HepG2 (cell line): ENCODE measurements around the gene CDK1. TPM values are rescaled to one million over a fixed set of nuclear protein-coding genes. Genes with fewer than 3 reads are reported as not detected.

Experiments used
- CC2D1A ChIP-seq: sonication (generic); formaldehyde crosslinking; IDR thresholded peaks from 2 replicates; pipeline ENCODE4 v1.8.1; 2023; ENCODE audit warnings: mild to moderate bottlenecking, missing genetic modification reagents
- ETV5 ChIP-seq: IDR thresholded peaks from 2 replicates; pipeline ENCODE4 v1.6.1; 2018; ENCODE audit warnings: missing biosample characterization, missing genetic modification reagents, inconsistent platforms, borderline replicate concordance
- KDM3A ChIP-seq: IDR thresholded peaks from 2 replicates; pipeline ENCODE4 v1.6.1; 2018; ENCODE audit warnings: low read depth, missing compliant biosample characterization
- MEIS1 ChIP-seq: sonication (generic); formaldehyde crosslinking; IDR thresholded peaks from 2 replicates; pipeline ENCODE4 v1.9.0; 2021; ENCODE audit warnings: mild to moderate bottlenecking, missing genetic modification reagents, moderate library complexity, borderline replicate concordance
- NR2F1 ChIP-seq, 2 experiments: fragments of 450-650 bp in 1 of 2; formaldehyde crosslinking in 1 of 2; IDR thresholded peaks; 2 replicates each; pipeline versions ENCODE4 v1.5.0 to v1.6.1; 2016 to 2020; ENCODE audit warnings: mild to moderate bottlenecking in 1 of 2, missing compliant biosample characterization in 1 of 2, missing genetic modification reagents in 1 of 2, moderate library complexity in 1 of 2
- PHF5A ChIP-seq: IDR thresholded peaks from one replicate; pipeline ENCODE4 v1.6.1; 2018; ENCODE audit warnings: low read depth, missing genetic modification reagents; ENCODE audit not compliant: unreplicated experiment
- ZFP82 ChIP-seq: sonication (generic); formaldehyde crosslinking; IDR thresholded peaks from 2 replicates; pipeline ENCODE4 v1.5.1; 2020; ENCODE audit warnings: mild to moderate bottlenecking, missing genetic modification reagents, borderline replicate concordance
- ZNF317 ChIP-seq: sonication (generic); formaldehyde crosslinking; IDR thresholded peaks from 2 replicates; pipeline ENCODE4 v1.5.0; 2020; ENCODE audit warnings: mild to moderate bottlenecking, missing genetic modification reagents
- ZNF543 ChIP-seq: sonication (generic); formaldehyde crosslinking; IDR thresholded peaks from 2 replicates; pipeline ENCODE4 v1.4.0; 2020; ENCODE audit warnings: mild to moderate bottlenecking, missing genetic modification reagents
- ZNF605 ChIP-seq: sonication (generic); formaldehyde crosslinking; IDR thresholded peaks from 2 replicates; pipeline ENCODE4 v1.8.0; 2022; ENCODE audit warnings: mild to moderate bottlenecking, missing genetic modification reagents
- ZNF7 ChIP-seq: IDR thresholded peaks from 2 replicates; pipeline ENCODE4 v1.6.1; 2016; ENCODE audit warnings: missing biosample characterization, missing genetic modification reagents
- ZNF737 ChIP-seq: sonication (generic); formaldehyde crosslinking; IDR thresholded peaks from 2 replicates; pipeline ENCODE4 v1.5.0; 2020; ENCODE audit warnings: missing genetic modification reagents, mild to moderate bottlenecking, borderline replicate concordance
- ZSCAN12 ChIP-seq: sonication (generic); formaldehyde crosslinking; IDR thresholded peaks from 2 replicates; pipeline ENCODE4 v1.9.0; 2021; ENCODE audit warnings: mild to moderate bottlenecking, missing genetic modification reagents
- ZSCAN21 ChIP-seq: sonication (generic); formaldehyde crosslinking; IDR thresholded peaks from 2 replicates; pipeline ENCODE4 v1.8.0; 2022; ENCODE audit warnings: mild to moderate bottlenecking, missing genetic modification reagents, moderate library complexity, borderline replicate concordance
- polyA plus RNA-seq, 8 experiments: library from polyadenylated mRNA; depleted of rRNA in 3 of 8; stranded (reverse) in 7 of 8; unstranded in 1 of 8; fragments of >200 nt; fragmentation: Illumina TruSeq in 4 of 8; extraction: Trizol in 4 of 8; gene quantifications; 2 replicates each; pipeline versions ENCODE4 v1.2.1 to v1.2.3, GENCODE V29; 2011 to 2016; ENCODE audit warnings: low read depth in 4 of 8, missing spikeins in 1 of 8, mixed read lengths in 1 of 8; ENCODE audit not compliant: insufficient read depth in 1 of 8
- total RNA-seq, 5 experiments: library from RNA; depleted of rRNA; stranded (reverse); fragments of >200 nt; fragmentation: Illumina TruSeq; extraction: Trizol; gene quantifications; 2 replicates each; pipeline ENCODE4 v1.2.3, GENCODE V29; 2016; ENCODE audit warnings: low read depth in 1 of 5
- TF ChIP-seq, protein P1 (sequence below): sonication (generic); formaldehyde crosslinking; IDR thresholded peaks from 2 replicates; pipeline ENCODE4 v1.9.0; 2022; ENCODE audit warnings: low read depth, missing genetic modification reagents
- TF ChIP-seq, protein P2 (sequence below): sonication (generic); formaldehyde crosslinking; IDR thresholded peaks from 2 replicates; pipeline ENCODE4 v1.5.0; 2020; ENCODE audit warnings: mild to moderate bottlenecking, missing genetic modification reagents
- TF ChIP-seq, protein P3 (sequence below), 2 experiments: sonication (generic) in 1 of 2; formaldehyde crosslinking in 1 of 2; IDR thresholded peaks; 2 replicates each; pipeline versions ENCODE4 v1.4.0 to v1.6.1; 2018 to 2020; ENCODE audit warnings: missing genetic modification reagents in 2 of 2, borderline replicate concordance in 1 of 2, low read depth in 1 of 2, mild to moderate bottlenecking in 1 of 2, missing biosample characterization in 1 of 2
- TF ChIP-seq, protein P4 (sequence below): sonication (generic); formaldehyde crosslinking; IDR thresholded peaks from 2 replicates; pipeline ENCODE4 v1.8.1; 2023; ENCODE audit warnings: mild to moderate bottlenecking, inconsistent platforms, moderate library complexity, missing genetic modification reagents, borderline replicate concordance

CDK1 gene
- total and polyA plus RNA-seq, 2 of the 13 experiments (the other 11 are each of a cell fraction or from before 2014, with no cell fraction given) = 42.6 to 132 TPM

DNA sequence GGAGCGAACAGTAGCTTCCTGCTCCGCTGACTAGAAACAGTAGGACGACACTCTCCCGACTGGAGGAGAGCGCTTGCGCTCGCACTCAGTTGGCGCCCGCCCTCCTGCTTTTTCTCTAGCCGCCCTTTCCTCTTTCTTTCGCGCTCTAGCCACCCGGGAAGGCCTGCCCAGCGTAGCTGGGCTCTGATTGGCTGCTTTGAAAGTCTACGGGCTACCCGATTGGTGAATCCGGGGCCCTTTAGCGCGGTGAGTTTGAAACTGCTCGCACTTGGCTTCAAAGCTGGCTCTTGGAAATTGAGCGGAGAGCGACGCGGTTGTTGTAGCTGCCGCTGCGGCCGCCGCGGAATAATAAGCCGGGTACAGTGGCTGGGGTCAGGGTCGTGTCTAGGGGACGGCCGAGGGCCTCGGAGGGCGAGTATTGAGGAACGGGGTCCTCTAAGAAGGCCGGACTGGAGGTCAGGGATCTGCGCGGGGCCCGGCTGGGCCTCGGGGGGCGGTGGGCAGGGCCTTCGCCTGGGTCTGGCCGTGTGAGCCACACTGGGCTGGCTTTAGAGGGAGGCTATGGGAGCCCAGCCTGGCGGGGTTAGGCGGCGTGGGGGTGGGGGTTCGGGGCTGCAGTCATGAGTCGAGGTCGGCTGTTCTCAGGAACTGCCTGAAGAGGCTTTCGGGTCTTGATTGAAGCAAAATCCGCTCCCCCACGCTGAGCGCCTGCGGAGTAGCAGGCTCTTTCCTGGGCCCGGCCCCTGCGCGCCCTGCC is at the start of gene CDK1 (continued):
- peak; percentile 23; the same call in 1 of the 2 replicates for TF ChIP-seq KDM3A (CRISPR knock-in tag)
- TF ChIP-seq ZNF605 (CRISPR knock-in tag) = peak; percentile 81
- TF ChIP-seq, protein P1, sequence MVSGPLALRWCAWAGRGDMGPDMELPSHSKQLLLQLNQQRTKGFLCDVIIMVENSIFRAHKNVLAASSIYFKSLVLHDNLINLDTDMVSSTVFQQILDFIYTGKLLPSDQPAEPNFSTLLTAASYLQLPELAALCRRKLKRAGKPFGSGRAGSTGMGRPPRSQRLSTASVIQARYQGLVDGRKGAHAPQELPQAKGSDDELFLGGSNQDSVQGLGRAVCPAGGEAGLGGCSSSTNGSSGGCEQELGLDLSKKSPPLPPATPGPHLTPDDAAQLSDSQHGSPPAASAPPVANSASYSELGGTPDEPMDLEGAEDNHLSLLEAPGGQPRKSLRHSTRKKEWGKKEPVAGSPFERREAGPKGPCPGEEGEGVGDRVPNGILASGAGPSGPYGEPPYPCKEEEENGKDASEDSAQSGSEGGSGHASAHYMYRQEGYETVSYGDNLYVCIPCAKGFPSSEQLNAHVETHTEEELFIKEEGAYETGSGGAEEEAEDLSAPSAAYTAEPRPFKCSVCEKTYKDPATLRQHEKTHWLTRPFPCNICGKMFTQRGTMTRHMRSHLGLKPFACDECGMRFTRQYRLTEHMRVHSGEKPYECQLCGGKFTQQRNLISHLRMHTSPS (CRISPR knock-in tag) = no peak
- TF ChIP-seq, protein P2, sequence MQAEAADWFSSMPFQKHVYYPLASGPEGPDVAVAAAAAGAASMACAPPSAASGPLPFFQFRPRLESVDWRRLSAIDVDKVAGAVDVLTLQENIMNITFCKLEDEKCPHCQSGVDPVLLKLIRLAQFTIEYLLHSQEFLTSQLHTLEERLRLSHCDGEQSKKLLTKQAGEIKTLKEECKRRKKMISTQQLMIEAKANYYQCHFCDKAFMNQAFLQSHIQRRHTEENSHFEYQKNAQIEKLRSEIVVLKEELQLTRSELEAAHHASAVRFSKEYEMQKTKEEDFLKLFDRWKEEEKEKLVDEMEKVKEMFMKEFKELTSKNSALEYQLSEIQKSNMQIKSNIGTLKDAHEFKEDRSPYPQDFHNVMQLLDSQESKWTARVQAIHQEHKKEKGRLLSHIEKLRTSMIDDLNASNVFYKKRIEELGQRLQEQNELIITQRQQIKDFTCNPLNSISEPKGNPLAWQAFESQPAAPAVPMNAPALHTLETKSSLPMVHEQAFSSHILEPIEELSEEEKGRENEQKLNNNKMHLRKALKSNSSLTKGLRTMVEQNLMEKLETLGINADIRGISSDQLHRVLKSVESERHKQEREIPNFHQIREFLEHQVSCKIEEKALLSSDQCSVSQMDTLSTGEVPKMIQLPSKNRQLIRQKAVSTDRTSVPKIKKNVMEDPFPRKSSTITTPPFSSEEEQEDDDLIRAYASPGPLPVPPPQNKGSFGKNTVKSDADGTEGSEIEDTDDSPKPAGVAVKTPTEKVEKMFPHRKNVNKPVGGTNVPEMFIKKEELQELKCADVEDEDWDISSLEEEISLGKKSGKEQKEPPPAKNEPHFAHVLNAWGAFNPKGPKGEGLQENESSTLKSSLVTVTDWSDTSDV = 0 out of 2 replicates have a peak, but pooled peaks have one; percentile 52
- TF ChIP-seq ZSCAN21 = peak; percentile 78; the same call in 1 of the 2 replicates
- TF ChIP-seq ZNF543 (CRISPR knock-in tag) = peak; percentile 44; the same call in 1 of the 2 replicates
- no peak for TF ChIP-seq ZSCAN12 (CRISPR knock-in tag)
- no peak; the same call in 1 of the 2 replicates for TF ChIP-seq MEIS1 (CRISPR knock-in tag)
- TF ChIP-seq ZNF737 (CRISPR knock-in tag) = no peak
- TF ChIP-seq ZNF7 (CRISPR knock-in tag) = no peak
- no peak for TF ChIP-seq NR2F1 (CRISPR knock-in tag; IDR thresholded peaks at IDR 0.05)
- peak; percentile 44; the same call in 1 of the 2 replicates for TF ChIP-seq ZFP82 (CRISPR knock-in tag)
- no peak for TF ChIP-seq PHF5A (CRISPR knock-in tag)
- TF ChIP-seq, protein P3, sequence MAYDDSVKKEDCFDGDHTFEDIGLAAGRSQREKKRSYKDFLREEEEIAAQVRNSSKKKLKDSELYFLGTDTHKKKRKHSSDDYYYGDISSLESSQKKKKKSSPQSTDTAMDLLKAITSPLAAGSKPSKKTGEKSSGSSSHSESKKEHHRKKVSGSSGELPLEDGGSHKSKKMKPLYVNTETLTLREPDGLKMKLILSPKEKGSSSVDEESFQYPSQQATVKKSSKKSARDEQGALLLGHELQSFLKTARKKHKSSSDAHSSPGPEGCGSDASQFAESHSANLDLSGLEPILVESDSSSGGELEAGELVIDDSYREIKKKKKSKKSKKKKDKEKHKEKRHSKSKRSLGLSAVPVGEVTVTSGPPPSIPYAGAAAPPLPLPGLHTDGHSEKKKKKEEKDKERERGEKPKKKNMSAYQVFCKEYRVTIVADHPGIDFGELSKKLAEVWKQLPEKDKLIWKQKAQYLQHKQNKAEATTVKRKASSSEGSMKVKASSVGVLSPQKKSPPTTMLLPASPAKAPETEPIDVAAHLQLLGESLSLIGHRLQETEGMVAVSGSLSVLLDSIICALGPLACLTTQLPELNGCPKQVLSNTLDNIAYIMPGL (CRISPR knock-in tag; IDR thresholded peaks at IDR 0.05; ENCODE audit: borderline replicate concordance in 1 of 2, low read depth in 1 of 2) = no peak; a peak in 2 of 4 replicates
- peak; percentile 9; the same call in 1 of the 2 replicates for TF ChIP-seq ETV5
- no peak for TF ChIP-seq ZNF317 (CRISPR knock-in tag)
- TF ChIP-seq, protein P4, sequence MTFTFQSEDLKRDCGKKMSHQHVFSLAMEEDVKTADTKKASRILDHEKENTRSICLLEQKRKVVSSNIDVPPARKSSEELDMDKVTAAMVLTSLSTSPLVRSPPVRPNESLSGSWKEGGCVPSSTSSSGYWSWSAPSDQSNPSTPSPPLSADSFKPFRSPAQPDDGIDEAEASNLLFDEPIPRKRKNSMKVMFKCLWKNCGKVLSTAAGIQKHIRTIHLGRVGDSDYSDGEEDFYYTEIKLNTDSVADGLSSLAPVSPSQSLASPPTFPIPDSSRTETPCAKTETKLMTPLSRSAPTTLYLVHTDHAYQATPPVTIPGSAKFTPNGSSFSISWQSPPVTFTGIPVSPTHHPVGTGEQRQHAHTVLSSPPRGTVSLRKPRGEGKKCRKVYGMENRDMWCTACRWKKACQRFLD (CRISPR knock-in tag) = no peak
- TF ChIP-seq CC2D1A (CRISPR knock-in tag) = peak; percentile 97
